ENCODE data around the gene DNAJB9. TPM values are rescaled to one million over a fixed set of nuclear protein-coding genes. Genes with fewer than 3 reads are reported as not detected.

Gene DNAJB9
- total and polyA plus RNA-seq, 9 of the 15 experiments (the other 6 are each of a cell fraction or from before 2014, with no cell fraction given): 4.3 to 34.2 (median 9.6) TPM

- TF ChIP-seq NFIC (IDR thresholded peaks at IDR 0.05): peak; percentile 79
- no peak; the same call in 1 of the 2 replicates for TF ChIP-seq STAT5A (IDR thresholded peaks at IDR 0.05; ENCODE audit: borderline replicate concordance, low read length)
- peak; percentile 41; the same call in 1 of the 2 replicates for TF ChIP-seq ZNF175 (CRISPR knock-in tag; IDR thresholded peaks at IDR 0.05; ENCODE audit: low read depth)
- no peak for TF ChIP-seq DLX4 (CRISPR knock-in tag; IDR thresholded peaks at IDR 0.05)
- TF ChIP-seq PRDM10 (IDR thresholded peaks at IDR 0.05; ENCODE audit: partially characterized antibody): peak; percentile 6
- TF ChIP-seq ZBTB40 (IDR thresholded peaks at IDR 0.05): peak; percentile 97
- TF ChIP-seq ZBTB40 (CRISPR knock-in tag; IDR thresholded peaks at IDR 0.05): no peak
- no peak for TF ChIP-seq HMG20B (CRISPR knock-in tag; IDR thresholded peaks at IDR 0.05)
- peak; percentile 97 for TF ChIP-seq TFE3 (CRISPR knock-in tag; IDR thresholded peaks at IDR 0.05)
- TF ChIP-seq EWSR1 (IDR thresholded peaks at IDR 0.05; ENCODE audit: borderline replicate concordance, low read depth, partially characterized antibody): no peak
Observed at GRCh38 chr7:108569381-108570145, at the start of gene DNAJB9, which contains the start of gene THAP5 (continued).

Measured in K562 (cell line).